Bronchial epithelial cell (primary cell): ENCODE results near the gene GATAD1. TPM values are rescaled to one million over a fixed set of nuclear protein-coding genes. Genes with fewer than 3 reads are reported as not detected.

ENCODE experiments used
- DNase-seq: peaks from one replicate; pipeline ENCODE4 v3.0.0-alpha.2; 2010; ENCODE audit warnings: low read depth
- FAIRE-seq: peaks from 2 replicates; lab custom pipeline; 2011; peaks lifted over from hg19 to GRCh38; lab: Jason Lieb, UNC
- H3K27me3 ChIP-seq: 2 replicates; pipeline ENCODE4 v1.5.1; 2011; ENCODE audit warnings: low read length; ENCODE audit not compliant: control insufficient read depth, insufficient read depth
- H3K36me3 ChIP-seq: 2 replicates; pipeline ENCODE4 v1.5.1; 2011; ENCODE audit warnings: low read length; ENCODE audit not compliant: control insufficient read depth, insufficient read depth
- H3K4me3 ChIP-seq: 2 replicates; pipeline ENCODE4 v1.5.1; 2011; ENCODE audit warnings: mild to moderate bottlenecking, low read depth, low read length, control low read depth
- total RNA-seq: library from RNA; depleted of rRNA; stranded (reverse); fragments of >200 nt; gene quantifications from 2 replicates; pipeline ENCODE4 v1.2.1, GENCODE V29; 2014
- TF ChIP-seq, protein P1 (sequence below): IDR thresholded peaks from 2 replicates; pipeline ENCODE4 v1.5.1; 2011; ENCODE audit warnings: mild to moderate bottlenecking, moderate library complexity, low read length, control low read depth, inconsistent platforms; ENCODE audit not compliant: insufficient read depth, severe bottlenecking

GATAD1 gene
- total RNA-seq, 1 donor from 2014 or later: 16.3 TPM

DNA sequence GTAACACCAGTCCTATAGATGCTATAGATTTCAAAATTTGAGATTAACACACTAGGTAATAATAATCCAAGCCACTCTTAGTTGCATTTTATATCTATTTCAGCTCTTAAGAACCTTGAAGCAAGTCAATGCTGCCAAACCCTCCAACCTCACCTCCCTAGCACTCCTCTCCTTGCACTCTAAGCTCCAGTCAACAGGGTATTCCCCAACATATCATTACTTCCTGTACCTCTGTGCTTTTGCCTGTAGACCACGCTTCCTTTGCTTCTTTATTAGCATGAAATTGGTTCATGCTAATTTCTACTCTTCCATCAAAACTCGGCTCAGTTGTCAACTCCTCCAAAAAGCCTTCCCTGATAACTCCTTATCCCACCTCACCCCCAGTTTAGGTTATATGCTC is 56.5 kb downstream of the GATAD1 start:
- Histone ChIP-seq H3K27me3 (no peaks in the 10 kb centered on the region), H3K36me3 (no peaks in the 10 kb centered on the region), H3K4me3 (no peak overlapping the region)
- TF ChIP-seq, protein P1, sequence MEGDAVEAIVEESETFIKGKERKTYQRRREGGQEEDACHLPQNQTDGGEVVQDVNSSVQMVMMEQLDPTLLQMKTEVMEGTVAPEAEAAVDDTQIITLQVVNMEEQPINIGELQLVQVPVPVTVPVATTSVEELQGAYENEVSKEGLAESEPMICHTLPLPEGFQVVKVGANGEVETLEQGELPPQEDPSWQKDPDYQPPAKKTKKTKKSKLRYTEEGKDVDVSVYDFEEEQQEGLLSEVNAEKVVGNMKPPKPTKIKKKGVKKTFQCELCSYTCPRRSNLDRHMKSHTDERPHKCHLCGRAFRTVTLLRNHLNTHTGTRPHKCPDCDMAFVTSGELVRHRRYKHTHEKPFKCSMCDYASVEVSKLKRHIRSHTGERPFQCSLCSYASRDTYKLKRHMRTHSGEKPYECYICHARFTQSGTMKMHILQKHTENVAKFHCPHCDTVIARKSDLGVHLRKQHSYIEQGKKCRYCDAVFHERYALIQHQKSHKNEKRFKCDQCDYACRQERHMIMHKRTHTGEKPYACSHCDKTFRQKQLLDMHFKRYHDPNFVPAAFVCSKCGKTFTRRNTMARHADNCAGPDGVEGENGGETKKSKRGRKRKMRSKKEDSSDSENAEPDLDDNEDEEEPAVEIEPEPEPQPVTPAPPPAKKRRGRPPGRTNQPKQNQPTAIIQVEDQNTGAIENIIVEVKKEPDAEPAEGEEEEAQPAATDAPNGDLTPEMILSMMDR: no peak
- FAIRE-seq (no peak), DNase-seq (no peak)

DNA sequence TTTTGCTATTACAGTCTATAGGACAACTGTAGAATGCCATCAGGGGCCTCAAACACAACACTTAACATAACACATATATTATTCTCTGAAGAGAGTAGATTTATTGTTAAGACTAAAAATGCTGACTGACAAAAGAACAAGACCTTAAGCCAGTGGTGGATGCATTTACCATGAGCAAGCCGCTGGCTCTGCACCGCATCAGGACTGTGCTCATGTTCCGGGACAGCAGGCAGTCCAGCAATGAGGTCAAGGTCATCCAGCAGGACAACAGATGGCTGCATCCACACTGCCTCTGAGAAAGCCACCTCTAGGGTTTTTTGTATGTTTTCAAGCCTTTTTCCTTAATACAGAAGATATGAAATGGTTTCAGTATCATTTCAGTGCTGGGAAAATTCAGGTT is 57.3 kb downstream of the GATAD1 start:
- H3K36me3 ChIP-seq: no peaks in the 10 kb centered on the region
- no peak for FAIRE-seq

DNA sequence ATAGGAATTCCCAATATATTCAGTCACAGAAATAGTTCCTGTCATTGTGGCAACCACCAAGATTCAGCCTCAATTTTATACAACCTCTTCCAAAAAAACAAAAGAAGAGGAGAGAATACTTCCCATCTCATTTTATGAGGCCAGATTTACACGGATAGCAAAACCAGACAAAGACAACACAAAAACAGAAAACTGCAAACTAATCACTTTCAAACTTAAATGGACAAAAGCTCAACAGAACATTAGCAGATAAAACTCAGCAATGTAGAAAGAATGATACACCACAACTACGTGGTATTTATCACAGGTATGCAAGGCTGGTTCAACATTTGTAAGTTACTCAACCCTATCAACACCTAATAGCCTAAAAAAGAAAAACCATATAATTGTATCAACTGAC is 59.1 kb downstream of the GATAD1 start:
- FAIRE-seq (no peak), DNase-seq (no peak)
- Histone ChIP-seq H3K4me3 (no peak overlapping the region), H3K27me3 (no peaks in the 10 kb centered on the region), H3K36me3 (no peaks in the 10 kb centered on the region)
- TF ChIP-seq, protein P1: no peak

More for the DNA sequence above, 57.3 kb downstream of the GATAD1 start:
- H3K27me3 ChIP-seq: no peaks in the 10 kb centered on the region
- TF ChIP-seq, protein P1: no peak
- H3K4me3 ChIP-seq: no peak overlapping the region
- no peak for DNase-seq

DNA sequence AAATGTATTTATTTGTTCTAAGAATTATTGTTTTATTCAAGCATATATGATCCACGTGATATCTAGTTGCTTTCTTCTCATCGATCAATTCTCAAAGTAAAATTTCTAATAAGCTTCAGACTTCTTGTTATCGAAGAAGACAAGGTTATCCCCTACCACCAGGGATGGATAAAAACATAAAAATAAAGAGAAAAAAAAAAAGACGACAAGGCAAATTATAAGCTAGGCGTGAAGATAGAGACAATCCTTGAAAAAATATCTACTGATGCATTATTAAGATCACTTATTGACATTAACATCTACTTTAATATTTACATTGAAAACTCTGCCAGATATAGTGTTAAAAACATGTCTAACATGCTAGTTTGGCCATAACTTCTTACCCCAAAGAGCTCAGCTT is 61.7 kb downstream of the GATAD1 start:
- FAIRE-seq (no peak), DNase-seq (no peak)
- TF ChIP-seq, protein P1: no peak
- Histone ChIP-seq H3K27me3 (no peaks in the 10 kb centered on the region), H3K36me3 (no peaks in the 10 kb centered on the region), H3K4me3 (no peak overlapping the region)

Other genes with a start within 250 kb of the GATAD1 start
- gene KRIT1, start 201.6 kb upstream of the GATAD1 start, total RNA-seq: 26.9 and 35.5 TPM in 2 replicates
- gene ANKIB1, start 201.5 kb upstream of the GATAD1 start, total RNA-seq: 42.1 and 42.6 TPM in 2 replicates
- not detected in 2 replicates for gene ERVW-1, start 30.5 kb downstream of the GATAD1 start, total RNA-seq
- gene PEX1, start 81.0 kb downstream of the GATAD1 start, total RNA-seq: 11.6 and 20.1 TPM in 2 replicates
- gene RBM48, start 81.3 kb downstream of the GATAD1 start, total RNA-seq: 6.9 and 9.0 TPM in 2 replicates
- gene FAM133B, start 142.9 kb downstream of the GATAD1 start, total RNA-seq: 11.1 and 19.8 TPM in 2 replicates